Activated T-cell treated with anti-CD3 and anti-CD28 coated beads for 48 hours (primary cell): Measurements from ENCODE around the gene UBE2G2.

Experiments used
- DNase-seq: peaks from one replicate; pipeline ENCODE4 v3.0.0-alpha.2; 2020; ENCODE audit warnings: low read depth

Gene UBE2G2

GRCh38 chr21:44815225-44815624 lies 13.6 kb upstream of the UBE2G2 start:
- DNase-seq, result no peak

- no peak for DNase-seq
Measured at GRCh38 chr21:44814498-44815023, 12.9 kb upstream of the UBE2G2 start.

- no peak for DNase-seq
Measured at GRCh38 chr21:44813727-44814126, 12.1 kb upstream of the UBE2G2 start.

- DNase-seq, result no peak
Measured at GRCh38 chr21:44813149-44813548, 11.5 kb upstream of the UBE2G2 start.

- no peak for DNase-seq
Measured at GRCh38 chr21:44812640-44813039, 11.0 kb upstream of the UBE2G2 start.

GRCh38 chr21:44810779-44811178 lies 9.2 kb upstream of the UBE2G2 start:
- DNase-seq, result no peak

GRCh38 chr21:44805859-44806258 lies 4.2 kb upstream of the UBE2G2 start:
- DNase-seq, result no peak

- no peak for DNase-seq
Measured at GRCh38 chr21:44805226-44805625, 3.6 kb upstream of the UBE2G2 start.

GRCh38 chr21:44804762-44805161 lies 3.1 kb upstream of the UBE2G2 start:
- no peak for DNase-seq

GRCh38 chr21:44803651-44804050 lies 2.0 kb upstream of the UBE2G2 start:
- no peak for DNase-seq

GRCh38 chr21:44802396-44803153 lies 955 bp upstream of the UBE2G2 start:
- no peak for DNase-seq

- no peak for DNase-seq
Measured at GRCh38 chr21:44800971-44801467, 601 bp downstream of the UBE2G2 start.

GRCh38 chr21:44800103-44800502 lies 1.5 kb downstream of the UBE2G2 start:
- no peak for DNase-seq

- no peak for DNase-seq
Measured at GRCh38 chr21:44799646-44800045, 2.0 kb downstream of the UBE2G2 start.

GRCh38 chr21:44797775-44798174 lies 3.8 kb downstream of the UBE2G2 start:
- DNase-seq, result no peak

GRCh38 chr21:44795342-44795741 lies 6.3 kb downstream of the UBE2G2 start:
- DNase-seq, result no peak

- no peak for DNase-seq
Measured at GRCh38 chr21:44793592-44794374, 7.8 kb downstream of the UBE2G2 start.

- no peak for DNase-seq
Measured at GRCh38 chr21:44792702-44793591, 8.7 kb downstream of the UBE2G2 start.

GRCh38 chr21:44791993-44792392 lies 9.6 kb downstream of the UBE2G2 start:
- DNase-seq, result no peak

- DNase-seq, result no peak
Measured at GRCh38 chr21:44791246-44791645, 10.4 kb downstream of the UBE2G2 start.

GRCh38 chr21:44790368-44790767 lies 11.3 kb downstream of the UBE2G2 start:
- DNase-seq, result no peak

- DNase-seq, result no peak
Measured at GRCh38 chr21:44789880-44790279, 11.7 kb downstream of the UBE2G2 start.
